PC-3 (cell line): ENCODE measurements around the gene STK32C.

Source experiments
- EZH2 ChIP-seq: fragments of 300-600 bp; sonication (generic); IDR thresholded peaks from one replicate; pipeline ENCODE4 v1.6.1; 2017; ENCODE audit warnings: antibody characterized with exemption, mild to moderate bottlenecking, low read length; ENCODE audit not compliant: unreplicated experiment
- EZH2phosphoT487 ChIP-seq: fragments of 300-600 bp; sonication (generic); IDR thresholded peaks from 2 replicates; pipeline ENCODE4 v1.6.1; 2018; ENCODE audit warnings: mild to moderate bottlenecking, antibody characterized with exemption, low read length, borderline replicate concordance
- TF ChIP-seq, protein P1 (sequence below): fragments of 300-600 bp; sonication (generic); conservative IDR thresholded peaks from 2 replicates; pipeline ENCODE4 v1.5.1; 2017; ENCODE audit warnings: antibody characterized with exemption, low read depth, mild to moderate bottlenecking, low read length

DNA sequence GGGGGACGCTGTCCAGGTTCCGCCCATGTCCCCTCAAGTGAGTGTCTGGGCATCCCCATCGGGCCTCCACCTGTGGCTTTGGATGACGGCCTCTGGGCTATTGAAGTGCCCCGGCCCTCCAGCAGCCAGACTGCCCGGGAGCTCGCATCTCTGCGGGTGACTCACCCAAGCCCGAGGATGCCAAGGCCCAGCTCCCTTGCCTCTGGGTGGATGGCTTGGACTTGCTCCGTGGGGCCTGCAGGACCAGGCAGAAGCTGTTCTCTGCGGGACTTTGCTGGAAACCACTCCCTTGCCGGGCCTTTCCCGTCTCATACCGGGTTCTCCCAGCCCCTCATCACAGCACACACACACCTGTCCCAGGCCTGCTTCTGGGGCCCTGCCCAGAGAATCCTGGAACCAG, 98.6 kb downstream of the STK32C start:
- TF ChIP-seq, protein P1, sequence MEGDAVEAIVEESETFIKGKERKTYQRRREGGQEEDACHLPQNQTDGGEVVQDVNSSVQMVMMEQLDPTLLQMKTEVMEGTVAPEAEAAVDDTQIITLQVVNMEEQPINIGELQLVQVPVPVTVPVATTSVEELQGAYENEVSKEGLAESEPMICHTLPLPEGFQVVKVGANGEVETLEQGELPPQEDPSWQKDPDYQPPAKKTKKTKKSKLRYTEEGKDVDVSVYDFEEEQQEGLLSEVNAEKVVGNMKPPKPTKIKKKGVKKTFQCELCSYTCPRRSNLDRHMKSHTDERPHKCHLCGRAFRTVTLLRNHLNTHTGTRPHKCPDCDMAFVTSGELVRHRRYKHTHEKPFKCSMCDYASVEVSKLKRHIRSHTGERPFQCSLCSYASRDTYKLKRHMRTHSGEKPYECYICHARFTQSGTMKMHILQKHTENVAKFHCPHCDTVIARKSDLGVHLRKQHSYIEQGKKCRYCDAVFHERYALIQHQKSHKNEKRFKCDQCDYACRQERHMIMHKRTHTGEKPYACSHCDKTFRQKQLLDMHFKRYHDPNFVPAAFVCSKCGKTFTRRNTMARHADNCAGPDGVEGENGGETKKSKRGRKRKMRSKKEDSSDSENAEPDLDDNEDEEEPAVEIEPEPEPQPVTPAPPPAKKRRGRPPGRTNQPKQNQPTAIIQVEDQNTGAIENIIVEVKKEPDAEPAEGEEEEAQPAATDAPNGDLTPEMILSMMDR = no peak
- TF ChIP-seq EZH2phosphoT487 (no peak), EZH2 (no peak)
